Progenitor cell of endocrine pancreas (in vitro differentiated cells): ENCODE data around the gene PRM1. TPM values are rescaled to one million over a fixed set of nuclear protein-coding genes. Genes with fewer than 3 reads are reported as not detected.
A peak's percentile ranks its signal among the peaks of the same experiment; 100 is the strongest.
"Not testable (repeated sequence)": the region's sequence is repeated elsewhere in the genome, so short reads cannot be mapped to it uniquely, and the experiment has no call there.

Experiments used
- DNase-seq: peaks from one replicate; pipeline ENCODE4 v3.0.0; 2021; ENCODE audit warnings: low spot score; ENCODE audit not compliant: unreplicated experiment
- H3K27ac Mint-ChIP-seq: 2 replicates; pipeline ENCODE4 v1.8.0; 2021; ENCODE audit warnings: mild to moderate bottlenecking, moderate library complexity, mixed read lengths
- H3K27me3 Mint-ChIP-seq: 2 replicates; pipeline ENCODE4 v1.8.0; 2021; ENCODE audit warnings: mixed read lengths
- H3K36me3 Mint-ChIP-seq: 2 replicates; pipeline ENCODE4 v1.8.0; 2022; ENCODE audit warnings: mixed read lengths; ENCODE audit not compliant: insufficient read depth
- H3K4me1 Mint-ChIP-seq: 2 replicates; pipeline ENCODE4 v1.8.0; 2021; ENCODE audit warnings: low read depth, mixed read lengths
- H3K4me3 Mint-ChIP-seq: 2 replicates; pipeline ENCODE4 v1.8.0; 2021; ENCODE audit warnings: low read depth, mild to moderate bottlenecking, moderate library complexity, mixed read lengths
- H3K9me3 Mint-ChIP-seq: 2 replicates; pipeline ENCODE4 v1.8.0; 2021; ENCODE audit warnings: low read depth, mixed read lengths
- CTCF ChIP-seq: fragments of 200-600 bp; sonication (generic); IDR thresholded peaks from one replicate; pipeline ENCODE4 v1.5.0; 2021; ENCODE audit warnings: antibody characterized with exemption, mild to moderate bottlenecking; ENCODE audit not compliant: unreplicated experiment
- total RNA-seq: library from RNA; stranded (reverse); gene quantifications from 2 replicates; pipeline ENCODE4 v1.2.1, GENCODE V29; 2021

The PRM1 gene
- total RNA-seq, 1 donor from 2014 or later, result not detected

GRCh38 chr16:11303405-11304138 lies 22.4 kb upstream of the PRM1 start:
- no peak for DNase-seq

DNA sequence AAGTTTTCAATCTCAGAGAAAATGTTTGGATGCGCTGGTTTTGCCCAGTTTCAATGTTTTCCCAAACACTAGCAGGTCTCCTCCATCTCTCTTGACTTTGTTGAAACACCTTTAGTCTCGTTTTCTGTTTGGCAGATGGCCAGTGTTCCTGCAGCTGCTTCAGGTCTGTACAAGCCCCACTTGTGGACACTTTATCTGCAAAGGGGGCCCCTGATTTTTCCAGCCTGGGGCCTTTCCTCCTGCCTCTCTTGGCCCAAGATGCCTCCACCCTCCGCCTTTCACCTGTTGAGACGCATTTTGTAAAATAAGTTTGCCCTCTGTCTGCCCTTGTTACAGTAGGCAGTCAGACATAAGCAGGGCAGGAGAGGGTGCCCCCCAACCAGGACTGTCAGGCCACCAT lies 21.8 kb upstream of the PRM1 start:
- Mint-ChIP-seq H3K36me3 (no peaks in the 10 kb centered on the region), H3K4me3 (no peak overlapping the region), H3K27ac (no peak overlapping the region), H3K27me3 (peaks cover 3% of the 10 kb centered on the region), H3K9me3 (no peaks in the 10 kb centered on the region), H3K4me1 (peaks cover 3% of the 10 kb centered on the region)
- no peak for DNase-seq
- TF ChIP-seq CTCF, result no peak

More at GRCh38 chr16:11303405-11304138, 22.4 kb upstream of the PRM1 start:
- no peaks in the 10 kb centered on the region for H3K9me3 Mint-ChIP-seq
- H3K4me1 Mint-ChIP-seq, result peaks cover 3% of the 10 kb centered on the region
- no peak overlapping the region for H3K27ac Mint-ChIP-seq
- peaks cover 5% of the 10 kb centered on the region for H3K27me3 Mint-ChIP-seq
- H3K36me3 Mint-ChIP-seq, result no peaks in the 10 kb centered on the region
- no peak overlapping the region for H3K4me3 Mint-ChIP-seq
- no peak for TF ChIP-seq CTCF

GRCh38 chr16:11301645-11302501 lies 20.7 kb upstream of the PRM1 start:
- no peak for DNase-seq
- H3K9me3 Mint-ChIP-seq, result no peaks in the 10 kb centered on the region
- H3K4me3 Mint-ChIP-seq, result no peak overlapping the region
- H3K36me3 Mint-ChIP-seq, result no peaks in the 10 kb centered on the region
- H3K4me1 Mint-ChIP-seq, result peaks cover 14% of the 10 kb centered on the region
- H3K27ac Mint-ChIP-seq, result peak overlapping the region; percentile 20
- TF ChIP-seq CTCF, result no peak
- no peaks in the 10 kb centered on the region for H3K27me3 Mint-ChIP-seq

GRCh38 chr16:11300560-11300892 lies 19.4 kb upstream of the PRM1 start:
- no peaks in the 10 kb centered on the region for H3K36me3 Mint-ChIP-seq
- DNase-seq, result no peak
- peaks cover 21% of the 10 kb centered on the region for H3K4me1 Mint-ChIP-seq
- no peak overlapping the region for H3K27ac Mint-ChIP-seq
- TF ChIP-seq CTCF, result no peak
- no peak overlapping the region for H3K4me3 Mint-ChIP-seq
- no peaks in the 10 kb centered on the region for H3K9me3 Mint-ChIP-seq
- H3K27me3 Mint-ChIP-seq, result no peaks in the 10 kb centered on the region

GRCh38 chr16:11299865-11300559 lies 18.9 kb upstream of the PRM1 start:
- Mint-ChIP-seq H3K4me3 (no peak overlapping the region), H3K27me3 (no peaks in the 10 kb centered on the region), H3K4me1 (peaks cover 21% of the 10 kb centered on the region), H3K9me3 (no peaks in the 10 kb centered on the region), H3K36me3 (no peaks in the 10 kb centered on the region), H3K27ac (no peak overlapping the region)
- TF ChIP-seq CTCF, result no peak
- DNase-seq, result no peak

GRCh38 chr16:11298950-11299547 lies 17.9 kb upstream of the PRM1 start:
- not testable (repeated sequence) for H3K27ac Mint-ChIP-seq, H3K4me3 Mint-ChIP-seq
- peaks cover 23% of the 10 kb centered on the region for H3K4me1 Mint-ChIP-seq

More at GRCh38 chr16:11298950-11299547, 17.9 kb upstream of the PRM1 start:
- DNase-seq, H3K9me3 Mint-ChIP-seq, H3K27me3 Mint-ChIP-seq, H3K36me3 Mint-ChIP-seq: not testable (repeated sequence)
